C4-2B (cell line): ENCODE data around the gene NTNG1.
"Not testable (repeated sequence)": the region's sequence is repeated elsewhere in the genome, so short reads cannot be mapped to it uniquely, and the experiment has no call there.

ENCODE experiments used
- H3K27ac ChIP-seq: fragments of 450-650 bp; 2 replicates; pipeline ENCODE4 v1.5.1; 2017
- ZFX ChIP-seq: fragments of 450-650 bp; IDR thresholded peaks from 2 replicates; pipeline ENCODE4 v1.6.1; 2017
- TF ChIP-seq, protein P1 (sequence below): fragments of 450-650 bp; conservative IDR thresholded peaks from 2 replicates; pipeline ENCODE4 v1.5.1; 2017; ENCODE audit warnings: mild to moderate bottlenecking

Gene NTNG1

DNA sequence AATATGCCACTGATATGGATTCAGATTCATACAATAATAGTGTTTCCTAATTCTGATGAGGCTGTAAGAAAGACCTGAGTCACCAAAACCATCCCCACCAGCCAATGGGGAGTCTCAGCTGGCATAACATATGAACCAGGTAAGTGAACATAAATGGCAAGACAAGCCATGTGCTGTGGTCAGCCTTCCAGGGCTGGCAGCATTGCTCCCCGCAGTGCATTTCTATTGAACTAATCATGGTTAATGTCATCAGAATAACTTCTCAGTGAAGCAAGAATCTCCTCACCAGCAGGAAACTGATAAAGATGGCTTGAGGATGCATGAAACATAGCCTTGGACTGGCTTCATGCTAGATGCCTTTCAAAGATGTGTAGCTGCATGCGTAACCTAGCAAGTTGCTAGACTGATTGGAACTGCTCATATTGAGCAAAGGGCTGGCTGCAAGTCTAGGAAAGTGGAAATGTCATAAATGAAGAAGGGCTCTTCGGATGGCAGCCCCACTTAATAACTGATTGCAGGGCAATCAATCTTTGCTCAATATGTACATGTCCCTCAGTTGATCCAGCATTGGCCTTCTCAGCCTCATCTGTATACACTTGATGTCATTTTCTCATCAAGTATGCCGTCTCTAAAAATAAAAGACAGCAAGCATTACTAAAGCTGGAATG is 88.0 kb downstream of the NTNG1 start:
- H3K27ac ChIP-seq, result no peak overlapping the region
- TF ChIP-seq, protein P1, sequence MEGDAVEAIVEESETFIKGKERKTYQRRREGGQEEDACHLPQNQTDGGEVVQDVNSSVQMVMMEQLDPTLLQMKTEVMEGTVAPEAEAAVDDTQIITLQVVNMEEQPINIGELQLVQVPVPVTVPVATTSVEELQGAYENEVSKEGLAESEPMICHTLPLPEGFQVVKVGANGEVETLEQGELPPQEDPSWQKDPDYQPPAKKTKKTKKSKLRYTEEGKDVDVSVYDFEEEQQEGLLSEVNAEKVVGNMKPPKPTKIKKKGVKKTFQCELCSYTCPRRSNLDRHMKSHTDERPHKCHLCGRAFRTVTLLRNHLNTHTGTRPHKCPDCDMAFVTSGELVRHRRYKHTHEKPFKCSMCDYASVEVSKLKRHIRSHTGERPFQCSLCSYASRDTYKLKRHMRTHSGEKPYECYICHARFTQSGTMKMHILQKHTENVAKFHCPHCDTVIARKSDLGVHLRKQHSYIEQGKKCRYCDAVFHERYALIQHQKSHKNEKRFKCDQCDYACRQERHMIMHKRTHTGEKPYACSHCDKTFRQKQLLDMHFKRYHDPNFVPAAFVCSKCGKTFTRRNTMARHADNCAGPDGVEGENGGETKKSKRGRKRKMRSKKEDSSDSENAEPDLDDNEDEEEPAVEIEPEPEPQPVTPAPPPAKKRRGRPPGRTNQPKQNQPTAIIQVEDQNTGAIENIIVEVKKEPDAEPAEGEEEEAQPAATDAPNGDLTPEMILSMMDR, result no peak
- TF ChIP-seq ZFX, result no peak

DNA sequence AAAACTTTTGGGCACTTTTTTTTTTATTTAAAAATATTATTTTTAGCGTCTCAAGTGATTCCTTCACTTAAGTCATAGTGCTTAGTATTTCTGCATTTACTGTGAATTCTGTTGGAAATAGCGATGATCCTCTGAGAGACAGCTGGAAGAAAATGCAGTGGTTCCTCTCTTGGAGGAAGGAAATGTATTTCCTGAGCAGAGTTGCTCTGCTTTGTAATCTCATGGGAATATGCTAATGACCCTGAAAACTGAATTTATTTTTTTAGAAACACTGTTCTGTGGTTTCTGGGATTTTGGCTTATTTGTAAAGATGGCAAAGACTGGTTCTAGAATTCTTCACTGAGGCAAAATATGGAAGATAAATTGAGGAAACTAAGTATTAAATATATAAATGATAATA is 88.9 kb downstream of the NTNG1 start:
- H3K27ac ChIP-seq, result no peak overlapping the region
- no peak for TF ChIP-seq ZFX
- TF ChIP-seq, protein P1, result no peak

DNA sequence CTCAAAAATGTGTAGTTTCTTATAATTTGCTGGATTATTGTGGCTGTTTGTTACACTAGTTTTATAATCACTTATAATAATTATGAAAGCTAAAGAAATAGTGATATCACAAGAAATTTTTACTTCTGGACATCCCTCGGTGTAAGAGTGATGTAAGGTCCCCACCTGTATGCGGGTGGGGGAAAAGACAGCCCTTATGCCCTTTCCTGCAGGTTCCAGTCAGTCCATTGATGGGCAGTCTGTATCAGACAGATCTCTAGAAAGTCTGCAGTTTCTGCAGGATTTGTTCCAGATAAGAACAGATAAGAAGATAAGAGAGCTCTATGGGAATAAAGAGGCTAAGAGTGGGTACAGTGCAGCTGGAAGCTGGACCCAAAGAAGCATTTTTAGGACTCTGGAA is 89.3 kb downstream of the NTNG1 start:
- no peak overlapping the region for H3K27ac ChIP-seq
- no peak for TF ChIP-seq ZFX
- TF ChIP-seq, protein P1, result no peak

DNA sequence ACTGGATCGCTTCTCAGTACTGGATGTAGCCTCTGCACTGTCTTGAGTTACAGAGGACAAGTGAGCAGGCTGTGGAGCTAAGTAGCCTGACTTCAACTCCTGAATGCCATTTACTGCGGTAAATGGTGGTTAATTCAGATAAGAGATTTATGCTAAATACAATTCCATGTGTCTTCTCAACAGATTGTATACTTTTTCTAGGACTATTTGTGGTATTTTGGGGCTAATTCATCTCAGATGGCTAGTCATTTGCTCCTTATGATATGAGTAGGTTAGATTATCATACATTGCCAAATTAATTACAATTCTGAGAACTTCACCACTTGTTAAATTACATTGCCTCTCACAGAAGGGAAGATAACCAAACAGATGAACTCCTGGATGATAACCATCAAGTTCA is 90.5 kb downstream of the NTNG1 start:
- no peak for TF ChIP-seq ZFX
- TF ChIP-seq, protein P1, result no peak
- H3K27ac ChIP-seq, result no peak overlapping the region

DNA sequence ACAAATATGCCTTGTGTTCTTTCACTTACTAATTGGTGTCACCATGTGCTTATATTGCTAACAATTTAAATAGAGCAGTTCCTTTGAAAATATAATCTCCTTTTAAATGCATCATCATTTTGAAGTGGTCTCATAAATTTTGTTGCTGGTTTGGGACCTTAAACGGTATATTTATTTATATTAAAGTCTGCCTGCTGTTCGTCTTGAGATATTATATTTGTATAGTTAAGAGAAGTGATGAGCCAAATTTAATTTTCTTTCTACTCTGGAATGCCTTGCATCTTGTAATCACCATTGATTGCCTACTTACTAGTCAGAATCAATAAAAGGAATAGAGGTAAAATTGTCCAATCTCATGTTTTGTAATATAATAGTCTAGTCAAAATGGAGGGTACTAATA is 91.6 kb downstream of the NTNG1 start:
- TF ChIP-seq, protein P1, result no peak
- no peak for TF ChIP-seq ZFX
- H3K27ac ChIP-seq, result no peak overlapping the region

DNA sequence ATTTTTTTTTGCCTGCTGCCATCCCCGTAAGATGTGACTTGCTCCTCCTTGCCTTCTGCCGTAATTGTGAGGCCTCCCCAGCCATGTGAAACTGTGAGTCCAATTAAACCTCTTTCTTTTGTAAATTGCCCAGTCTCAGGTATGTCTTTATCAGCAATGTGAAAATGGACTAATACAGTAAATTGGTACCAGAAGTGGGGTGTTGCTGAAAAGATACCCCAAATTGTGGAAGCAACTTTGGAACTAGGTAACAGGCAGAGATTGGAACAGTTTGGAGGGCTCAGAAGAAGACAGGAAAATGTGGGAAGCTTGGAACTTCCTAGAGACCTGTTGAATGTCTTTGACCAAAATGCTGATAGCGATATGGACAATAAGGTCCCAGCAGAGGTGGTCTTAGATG is 95.9 kb downstream of the NTNG1 start:
- H3K27ac ChIP-seq, result not testable (repeated sequence)

DNA sequence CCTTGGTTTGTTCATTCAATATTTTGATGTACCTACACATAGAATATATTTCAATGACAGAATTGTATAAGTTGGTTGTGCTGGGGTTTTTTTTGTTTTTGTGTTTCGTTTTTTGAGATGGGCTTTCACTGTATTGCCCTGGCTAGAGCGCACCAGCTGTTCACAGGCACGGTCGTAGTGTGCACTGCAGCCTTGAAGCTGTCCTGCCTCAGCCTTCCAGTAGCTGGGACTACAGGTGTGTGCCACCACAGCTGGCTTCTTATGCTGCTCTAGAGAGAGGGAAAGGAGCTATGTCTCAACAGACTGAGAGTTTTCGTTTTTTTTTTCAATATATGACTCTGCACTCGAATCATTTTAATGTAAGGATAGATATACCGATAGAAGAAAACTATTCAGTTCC is 102.6 kb downstream of the NTNG1 start:
- no peak for TF ChIP-seq ZFX
- TF ChIP-seq, protein P1, result no peak

DNA sequence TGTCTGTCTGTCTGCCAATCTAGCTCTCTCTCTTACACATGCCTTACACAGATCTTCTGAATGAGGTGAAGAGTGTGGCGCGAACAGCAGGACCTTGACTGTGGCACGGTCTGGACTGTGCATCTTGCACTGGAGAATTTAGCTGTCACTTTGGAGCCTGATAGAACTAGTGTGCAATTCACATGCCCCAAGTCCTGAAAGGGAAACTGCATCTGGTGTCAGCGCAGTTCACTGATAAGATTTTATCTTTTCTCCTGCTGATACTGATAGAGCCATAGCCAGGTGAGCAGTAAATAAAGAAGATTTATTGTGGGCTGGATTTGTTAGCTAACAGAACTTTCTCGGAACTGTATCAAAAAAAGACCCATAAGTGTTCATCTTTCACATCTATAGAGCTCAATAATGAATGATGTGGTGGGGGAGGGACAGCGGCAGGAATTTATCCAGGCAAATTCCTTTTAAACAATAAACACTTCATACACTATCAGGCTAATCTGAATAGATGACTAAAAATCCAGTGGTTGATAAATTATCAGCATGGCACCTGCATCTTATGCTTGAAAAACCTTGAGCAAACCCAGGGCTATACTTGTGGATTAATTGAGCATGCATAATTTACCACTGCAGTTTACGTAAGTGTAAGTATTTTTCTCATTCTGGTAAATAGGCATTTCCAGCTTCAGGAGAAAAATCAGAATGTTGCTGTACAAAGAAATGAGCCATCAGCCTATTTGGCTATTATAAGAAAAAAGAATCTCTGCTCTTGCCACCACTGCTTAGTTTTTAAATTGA is 104.1 kb downstream of the NTNG1 start:
- TF ChIP-seq, protein P1, result no peak
- no peak for TF ChIP-seq ZFX
- H3K27ac ChIP-seq, result no peak overlapping the region

More for the DNA sequence above, 102.6 kb downstream of the NTNG1 start:
- H3K27ac ChIP-seq, result no peak overlapping the region
